Natural killer cell treated with Interleukin-12 subunit alpha and Interleukin-12 subunit beta and Interleukin-15 and Interleukin-18, amount 100 ng/mL, for 72 hours (primary cell): ENCODE results near the gene GRB7. TPM values are rescaled to one million over a fixed set of nuclear protein-coding genes. Genes with fewer than 3 reads are reported as not detected.
A peak's percentile ranks its signal among the peaks of the same experiment; 100 is the strongest.
"Not testable (repeated sequence)": the region's sequence is repeated elsewhere in the genome, so short reads cannot be mapped to it uniquely, and the experiment has no call there.

Experiments used
- ATAC-seq, 2 donors: fragments of 150-1000 bp; cut with Tn5 transposase in 1 of 2; sonication (Bioruptor Pico), chemical (Tn5 transposase) in 1 of 2; 2 replicates each; pipeline ENCODE4 v1.10.0; 2021
- DNase-seq: peaks from one replicate; pipeline ENCODE4 v3.0.0; 2022; ENCODE audit warnings: low spot score
- H3K27ac Mint-ChIP-seq, 2 donors: 1 replicate in 1 of 2; 2 replicates in 1 of 2; pipeline ENCODE4 v1.8.0; 2022; ENCODE audit warnings: mixed read lengths in 2 of 2, mild to moderate bottlenecking in 1 of 2, moderate library complexity in 1 of 2
- H3K27me3 Mint-ChIP-seq, 2 donors: 1 replicate in 1 of 2; 2 replicates in 1 of 2; pipeline ENCODE4 v1.8.0; 2022; ENCODE audit warnings: mixed read lengths in 2 of 2
- H3K36me3 Mint-ChIP-seq: one replicate; pipeline ENCODE4 v1.8.0; 2022; ENCODE audit warnings: mixed read lengths
- H3K4me1 Mint-ChIP-seq, 2 donors: 1 replicate in 1 of 2; 2 replicates in 1 of 2; pipeline ENCODE4 v1.8.0; 2022; ENCODE audit warnings: low read depth in 2 of 2, mixed read lengths in 2 of 2, mild to moderate bottlenecking in 1 of 2
- H3K4me3 Mint-ChIP-seq: one replicate; pipeline ENCODE4 v1.8.0; 2022; ENCODE audit warnings: mixed read lengths
- H3K9me3 Mint-ChIP-seq: 2 replicates; pipeline ENCODE4 v1.8.0; 2022; ENCODE audit warnings: mixed read lengths
- total RNA-seq, 2 donors: library from RNA; stranded (reverse); gene quantifications; one replicate each; pipeline ENCODE4 v1.2.3, GENCODE V29; 2022

The GRB7 gene
- total RNA-seq, 2 donors from 2014 or later: 0.36 TPM; not detected in 1

DNA sequence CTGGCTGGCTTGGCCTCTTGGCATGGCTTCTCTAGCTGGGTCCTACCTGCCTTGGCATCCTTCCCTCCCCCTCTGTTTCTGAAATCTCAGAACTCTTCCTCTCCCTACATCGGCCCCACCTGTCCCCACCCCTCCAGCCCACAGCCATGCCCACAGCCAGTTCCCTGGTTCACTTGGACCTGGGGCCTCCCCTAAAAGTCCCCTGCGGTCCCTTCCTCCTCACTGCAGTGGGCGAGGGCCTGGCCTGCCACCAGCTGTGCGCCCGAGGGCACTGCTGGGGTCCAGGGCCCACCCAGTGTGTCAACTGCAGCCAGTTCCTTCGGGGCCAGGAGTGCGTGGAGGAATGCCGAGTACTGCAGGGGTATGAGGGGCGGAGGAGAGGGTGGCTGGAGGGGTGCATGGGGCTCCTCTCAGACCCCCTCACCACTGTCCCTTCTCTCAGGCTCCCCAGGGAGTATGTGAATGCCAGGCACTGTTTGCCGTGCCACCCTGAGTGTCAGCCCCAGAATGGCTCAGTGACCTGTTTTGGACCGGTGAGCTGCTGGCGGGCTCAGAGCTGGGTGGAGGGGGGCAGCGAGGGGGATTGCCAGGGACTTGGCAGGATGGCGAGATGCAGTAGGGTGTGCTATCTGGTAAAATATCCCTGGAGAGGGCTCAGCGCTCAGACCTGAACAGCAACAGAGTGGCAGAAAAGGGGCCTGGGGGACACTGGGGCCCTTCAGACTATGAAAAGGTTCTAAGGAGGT is 21.5 kb upstream of the GRB7 start:
- no peak overlapping the region for H3K27ac Mint-ChIP-seq
- ATAC-seq (no peak), DNase-seq (no peak)
- H3K9me3 Mint-ChIP-seq: no peaks in the 10 kb centered on the region
- no peak overlapping the region for H3K4me3 Mint-ChIP-seq
- no peaks in the 10 kb centered on the region for H3K36me3 Mint-ChIP-seq
- H3K4me1 Mint-ChIP-seq: peaks cover 9 to 11% of the 10 kb centered on the region in 2 donors
- no peaks in the 10 kb centered on the region for H3K27me3 Mint-ChIP-seq

DNA sequence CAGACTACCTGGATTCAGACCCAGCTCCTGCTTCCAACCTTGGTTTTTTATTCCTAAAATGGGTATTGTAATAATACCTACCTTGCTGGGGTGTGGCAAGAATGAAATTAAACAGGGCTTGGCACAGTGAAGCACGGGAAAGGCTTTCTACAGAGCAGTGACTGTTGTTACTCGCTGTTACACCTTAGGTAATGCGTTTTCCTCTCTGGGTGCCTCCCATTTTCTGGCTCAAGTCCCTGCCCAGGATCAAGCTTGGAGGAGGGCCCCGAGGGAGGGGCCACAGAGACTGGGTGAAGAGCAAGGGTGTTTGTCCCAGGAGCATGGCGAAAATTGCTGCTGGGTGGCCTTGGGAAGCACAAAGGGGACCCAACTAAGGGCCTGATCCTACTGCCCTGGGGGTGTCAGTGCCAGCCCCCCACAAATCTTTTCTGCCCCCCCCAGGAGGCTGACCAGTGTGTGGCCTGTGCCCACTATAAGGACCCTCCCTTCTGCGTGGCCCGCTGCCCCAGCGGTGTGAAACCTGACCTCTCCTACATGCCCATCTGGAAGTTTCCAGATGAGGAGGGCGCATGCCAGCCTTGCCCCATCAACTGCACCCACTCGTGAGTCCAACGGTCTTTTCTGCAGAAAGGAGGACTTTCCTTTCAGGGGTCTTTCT is 20.7 kb upstream of the GRB7 start:
- H3K27me3 Mint-ChIP-seq: no peaks in the 10 kb centered on the region
- H3K27ac Mint-ChIP-seq: no peak overlapping the region
- no peaks in the 10 kb centered on the region for H3K9me3 Mint-ChIP-seq
- ATAC-seq: no peak
- no peak for DNase-seq
- H3K4me1 Mint-ChIP-seq: peaks cover 4 to 5% of the 10 kb centered on the region in 2 donors
- no peaks in the 10 kb centered on the region for H3K36me3 Mint-ChIP-seq
- H3K4me3 Mint-ChIP-seq: no peak overlapping the region

DNA sequence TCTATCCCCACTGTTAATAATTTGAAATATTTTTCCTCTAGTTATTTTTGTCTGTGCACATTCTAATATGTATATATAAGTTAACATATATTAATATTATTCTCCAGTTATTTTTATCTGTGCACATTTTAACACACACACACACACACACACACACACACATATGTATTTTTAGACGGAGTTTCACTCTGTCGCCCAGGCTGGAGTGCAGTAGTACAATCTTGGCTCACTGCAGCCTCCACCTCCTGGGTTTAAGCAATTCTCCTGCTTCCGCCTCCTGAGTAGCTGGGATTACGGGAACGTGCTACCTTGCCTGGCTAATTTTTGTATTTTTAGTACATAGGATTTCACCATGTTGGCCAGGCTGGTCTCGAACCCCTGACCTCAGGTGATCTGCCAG is 20.1 kb upstream of the GRB7 start:
- no peak overlapping the region for H3K4me3 Mint-ChIP-seq

DNA sequence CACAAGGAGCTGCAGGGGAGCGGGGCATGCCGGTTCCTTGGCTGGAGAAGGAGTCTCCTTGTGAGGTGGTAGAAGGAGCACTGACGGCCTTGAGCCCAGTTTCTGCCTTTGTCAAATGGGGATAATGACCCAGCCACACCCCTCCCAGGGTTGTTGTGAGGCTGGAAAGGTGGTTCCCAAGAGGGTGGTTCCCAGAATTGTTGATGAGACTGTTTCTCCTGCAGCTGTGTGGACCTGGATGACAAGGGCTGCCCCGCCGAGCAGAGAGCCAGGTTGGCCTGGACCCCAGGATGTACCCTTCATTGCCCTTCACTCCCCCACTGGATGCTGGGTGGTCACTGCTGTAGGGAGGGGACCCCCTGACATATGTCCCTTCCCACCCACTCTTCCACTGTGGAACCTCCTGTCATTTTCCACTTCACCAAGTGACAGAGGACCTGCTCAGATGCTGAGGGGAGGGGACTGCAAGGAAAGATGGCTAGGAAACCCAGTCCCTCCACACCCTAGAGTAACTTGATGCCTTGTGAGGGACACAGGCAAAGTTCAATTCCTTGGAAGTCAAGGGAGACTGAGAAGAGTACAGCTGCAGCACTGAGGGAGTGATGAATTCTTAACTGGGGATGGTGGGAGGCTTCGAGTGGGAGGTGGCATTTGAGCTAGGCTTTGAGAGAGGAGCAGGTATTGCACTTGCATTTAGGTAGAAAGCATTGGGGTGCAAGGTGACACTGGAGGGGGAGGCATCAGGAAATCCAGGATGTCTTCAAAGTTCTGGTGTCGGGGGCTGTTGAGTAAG is 18.0 kb upstream of the GRB7 start:
- H3K4me3 Mint-ChIP-seq: no peak overlapping the region
- DNase-seq (no peak), ATAC-seq (no peak)
- H3K4me1 Mint-ChIP-seq: peaks cover 4 to 5% of the 10 kb centered on the region in 2 donors
- H3K27me3 Mint-ChIP-seq: no peaks in the 10 kb centered on the region
- H3K27ac Mint-ChIP-seq: peak overlapping the region in 1 of 2 donors; percentile 14
- H3K36me3 Mint-ChIP-seq: no peaks in the 10 kb centered on the region
- no peaks in the 10 kb centered on the region for H3K9me3 Mint-ChIP-seq

More for the DNA sequence above, 20.1 kb upstream of the GRB7 start:
- H3K36me3 Mint-ChIP-seq: no peaks in the 10 kb centered on the region
- H3K9me3 Mint-ChIP-seq: no peaks in the 10 kb centered on the region
- peaks cover 4 to 5% of the 10 kb centered on the region in 2 donors for H3K4me1 Mint-ChIP-seq
- ATAC-seq: no peak
- H3K27ac Mint-ChIP-seq: no peak overlapping the region
- DNase-seq: no peak
- no peaks in the 10 kb centered on the region for H3K27me3 Mint-ChIP-seq

DNA sequence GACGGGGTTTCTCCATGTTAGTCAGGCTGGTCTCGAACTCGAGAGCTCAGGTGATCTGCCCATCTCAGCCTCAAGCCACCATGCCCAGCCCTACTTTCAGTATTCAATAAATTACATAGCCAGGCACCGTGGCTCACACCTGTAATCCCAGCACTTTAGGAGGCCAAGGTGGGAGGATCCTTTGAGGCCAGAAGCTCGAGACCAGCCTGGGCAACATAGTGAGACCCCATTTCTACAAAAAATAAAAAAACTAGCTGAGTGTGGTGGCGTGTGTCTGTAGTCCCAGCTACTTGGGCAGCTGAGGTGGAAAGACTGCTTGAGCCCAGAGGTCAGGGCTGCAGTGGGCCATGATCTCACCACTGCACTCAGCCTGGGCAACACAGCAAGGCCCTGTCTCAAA is 15.6 kb upstream of the GRB7 start:
- DNase-seq (no peak), ATAC-seq (no peak)
- Mint-ChIP-seq H3K9me3 (no peaks in the 10 kb centered on the region), H3K4me3 (no peak overlapping the region), H3K27ac (no peak overlapping the region), H3K27me3 (no peaks in the 10 kb centered on the region), H3K36me3 (no peaks in the 10 kb centered on the region), H3K4me1 (peaks cover 5 to 10% of the 10 kb centered on the region in 2 donors)

DNA sequence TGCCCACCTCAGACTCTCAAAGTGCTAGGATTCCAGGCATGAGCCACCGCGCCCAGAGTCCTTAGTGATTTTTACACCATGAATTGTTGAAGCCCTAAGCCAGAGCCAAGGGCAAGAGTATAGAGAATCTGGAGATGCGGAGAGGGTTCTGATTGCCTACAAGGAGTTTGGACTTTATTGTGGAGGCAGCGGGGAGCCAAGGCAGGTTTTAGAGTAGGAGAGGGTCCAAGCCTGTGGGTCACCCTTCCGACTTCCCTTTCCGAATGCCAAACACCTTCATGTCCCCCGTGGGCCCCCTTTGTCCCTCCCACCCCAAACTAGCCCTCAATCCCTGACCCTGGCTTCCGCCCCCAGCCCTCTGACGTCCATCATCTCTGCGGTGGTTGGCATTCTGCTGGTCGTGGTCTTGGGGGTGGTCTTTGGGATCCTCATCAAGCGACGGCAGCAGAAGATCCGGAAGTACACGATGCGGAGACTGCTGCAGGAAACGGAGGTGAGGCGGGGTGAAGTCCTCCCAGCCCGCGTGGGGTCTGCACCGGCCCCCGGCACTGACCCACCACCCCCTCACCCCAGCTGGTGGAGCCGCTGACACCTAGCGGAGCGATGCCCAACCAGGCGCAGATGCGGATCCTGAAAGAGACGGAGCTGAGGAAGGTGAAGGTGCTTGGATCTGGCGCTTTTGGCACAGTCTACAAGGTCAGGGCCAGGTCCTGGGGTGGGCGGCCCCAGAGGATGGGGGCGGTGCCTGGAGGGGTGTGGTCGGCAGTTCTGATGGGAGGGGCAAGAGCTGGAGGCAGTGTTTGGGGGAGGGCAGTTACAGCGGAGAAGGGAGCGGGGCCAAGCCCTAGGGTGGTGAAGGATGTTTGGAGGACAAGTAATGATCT is 14.5 kb upstream of the GRB7 start:
- Mint-ChIP-seq H3K9me3 (no peaks in the 10 kb centered on the region), H3K27me3 (no peaks in the 10 kb centered on the region)
- no peak for DNase-seq

DNA sequence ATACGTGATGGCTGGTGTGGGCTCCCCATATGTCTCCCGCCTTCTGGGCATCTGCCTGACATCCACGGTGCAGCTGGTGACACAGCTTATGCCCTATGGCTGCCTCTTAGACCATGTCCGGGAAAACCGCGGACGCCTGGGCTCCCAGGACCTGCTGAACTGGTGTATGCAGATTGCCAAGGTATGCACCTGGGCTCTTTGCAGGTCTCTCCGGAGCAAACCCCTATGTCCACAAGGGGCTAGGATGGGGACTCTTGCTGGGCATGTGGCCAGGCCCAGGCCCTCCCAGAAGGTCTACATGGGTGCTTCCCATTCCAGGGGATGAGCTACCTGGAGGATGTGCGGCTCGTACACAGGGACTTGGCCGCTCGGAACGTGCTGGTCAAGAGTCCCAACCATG is 13.0 kb upstream of the GRB7 start:
- peaks cover 13 to 19% of the 10 kb centered on the region in 2 donors for H3K4me1 Mint-ChIP-seq
- no peak for DNase-seq
- ATAC-seq: no peak
- H3K27ac Mint-ChIP-seq: no peak overlapping the region
- H3K4me3 Mint-ChIP-seq: no peak overlapping the region
- no peaks in the 10 kb centered on the region for H3K9me3 Mint-ChIP-seq
- H3K27me3 Mint-ChIP-seq: no peaks in the 10 kb centered on the region
- H3K36me3 Mint-ChIP-seq: no peaks in the 10 kb centered on the region

More for the DNA sequence above, 14.5 kb upstream of the GRB7 start:
- Mint-ChIP-seq H3K4me1 (peaks cover 5 to 11% of the 10 kb centered on the region in 2 donors), H3K36me3 (no peaks in the 10 kb centered on the region), H3K4me3 (no peak overlapping the region), H3K27ac (no peak overlapping the region)
- ATAC-seq: peak in 1 of 2 donors; percentile 28

DNA sequence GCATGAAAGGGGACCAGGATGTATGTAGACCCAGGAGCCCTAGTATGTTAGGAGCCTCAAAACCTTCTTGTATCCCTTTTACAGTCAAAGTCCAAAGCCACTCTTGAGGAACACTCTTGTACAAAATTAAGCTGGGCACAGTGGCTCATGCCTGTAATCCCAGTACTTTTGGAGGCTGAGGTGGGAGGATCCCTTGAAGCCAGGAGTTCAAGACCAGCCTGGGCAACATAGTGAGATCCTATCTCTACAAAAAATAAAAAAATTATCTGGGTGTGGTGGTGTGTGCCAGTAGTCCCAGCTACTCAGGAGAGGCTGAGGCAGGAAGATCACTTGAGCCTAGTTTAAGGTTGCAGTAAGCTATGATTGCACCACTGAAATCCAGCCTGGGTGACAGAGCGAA is 11.8 kb upstream of the GRB7 start:
- H3K4me3 Mint-ChIP-seq, H3K9me3 Mint-ChIP-seq, H3K27me3 Mint-ChIP-seq, DNase-seq, ATAC-seq, H3K36me3 Mint-ChIP-seq: not testable (repeated sequence)
- H3K4me1 Mint-ChIP-seq: peaks cover 12 to 17% of the 10 kb centered on the region in 2 donors
- H3K27ac Mint-ChIP-seq: peak overlapping the region; percentile 26 to 68

DNA sequence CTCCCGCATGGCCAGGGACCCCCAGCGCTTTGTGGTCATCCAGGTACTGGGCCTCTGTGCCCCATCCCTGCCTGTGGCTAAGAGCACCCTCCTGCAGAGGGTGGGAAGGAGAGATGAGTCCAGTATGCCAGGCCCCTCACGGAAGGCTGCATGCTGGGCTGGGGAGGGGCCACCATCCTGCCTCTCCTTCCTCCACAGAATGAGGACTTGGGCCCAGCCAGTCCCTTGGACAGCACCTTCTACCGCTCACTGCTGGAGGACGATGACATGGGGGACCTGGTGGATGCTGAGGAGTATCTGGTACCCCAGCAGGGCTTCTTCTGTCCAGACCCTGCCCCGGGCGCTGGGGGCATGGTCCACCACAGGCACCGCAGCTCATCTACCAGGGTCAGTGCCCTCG is 11.1 kb upstream of the GRB7 start:
- Mint-ChIP-seq H3K27ac (peak overlapping the region; percentile 26 to 80), H3K27me3 (no peaks in the 10 kb centered on the region), H3K4me3 (no peak overlapping the region), H3K4me1 (peaks cover 12 to 17% of the 10 kb centered on the region in 2 donors), H3K36me3 (no peaks in the 10 kb centered on the region), H3K9me3 (no peaks in the 10 kb centered on the region)
- DNase-seq: no peak
- no peak for ATAC-seq

DNA sequence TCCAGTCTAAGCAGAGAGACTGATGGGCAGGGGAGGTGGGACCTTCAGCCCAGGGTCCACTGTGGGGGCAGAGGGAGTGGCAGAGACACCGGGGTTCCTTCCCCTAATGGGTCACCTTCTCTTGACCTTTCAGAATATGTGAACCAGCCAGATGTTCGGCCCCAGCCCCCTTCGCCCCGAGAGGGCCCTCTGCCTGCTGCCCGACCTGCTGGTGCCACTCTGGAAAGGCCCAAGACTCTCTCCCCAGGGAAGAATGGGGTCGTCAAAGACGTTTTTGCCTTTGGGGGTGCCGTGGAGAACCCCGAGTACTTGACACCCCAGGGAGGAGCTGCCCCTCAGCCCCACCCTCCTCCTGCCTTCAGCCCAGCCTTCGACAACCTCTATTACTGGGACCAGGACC is 10.2 kb upstream of the GRB7 start:
- Mint-ChIP-seq H3K4me1 (peaks cover 12 to 17% of the 10 kb centered on the region in 2 donors), H3K27me3 (no peaks in the 10 kb centered on the region), H3K27ac (peak overlapping the region in 1 of 2 donors; percentile 80), H3K36me3 (no peaks in the 10 kb centered on the region), H3K9me3 (no peaks in the 10 kb centered on the region), H3K4me3 (no peak overlapping the region)
- DNase-seq (no peak), ATAC-seq (no peak)

DNA sequence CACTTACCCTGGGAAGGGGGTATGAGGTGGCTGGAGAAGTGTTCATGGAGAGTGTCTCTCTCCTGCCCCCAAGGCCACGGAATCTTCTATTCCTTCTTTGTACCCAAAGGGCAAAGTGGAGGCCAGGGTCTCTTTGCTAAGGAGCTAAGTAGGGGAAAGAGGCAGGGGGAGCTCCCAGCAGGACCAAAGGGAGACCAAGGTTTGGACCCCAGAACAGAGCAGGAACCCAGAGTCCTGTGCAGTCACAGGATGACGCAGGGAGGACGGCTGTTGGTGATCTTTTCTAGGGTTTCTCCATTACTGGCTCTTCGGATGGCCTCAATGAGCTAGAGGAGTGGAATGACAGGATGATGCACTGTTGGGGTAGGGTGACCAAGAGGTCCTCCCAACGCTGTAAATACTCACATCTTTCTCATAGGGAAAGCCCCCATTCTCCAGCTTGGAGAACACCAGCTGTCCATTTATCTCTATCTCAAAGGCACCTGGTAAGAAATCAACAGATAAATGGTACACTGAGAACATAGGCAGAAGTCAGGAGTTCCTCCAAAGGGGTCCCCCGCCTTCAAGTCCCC is 8.4 kb upstream of the GRB7 start:
- no peaks in the 10 kb centered on the region for H3K36me3 Mint-ChIP-seq
- no peak for DNase-seq
- H3K9me3 Mint-ChIP-seq: no peaks in the 10 kb centered on the region
- H3K27me3 Mint-ChIP-seq: no peaks in the 10 kb centered on the region
- peak overlapping the region; percentile 93 for H3K4me3 Mint-ChIP-seq
- ATAC-seq: no peak
- peaks cover 12 to 17% of the 10 kb centered on the region in 2 donors for H3K4me1 Mint-ChIP-seq
- H3K27ac Mint-ChIP-seq: peak overlapping the region; percentile 79 to 94

DNA sequence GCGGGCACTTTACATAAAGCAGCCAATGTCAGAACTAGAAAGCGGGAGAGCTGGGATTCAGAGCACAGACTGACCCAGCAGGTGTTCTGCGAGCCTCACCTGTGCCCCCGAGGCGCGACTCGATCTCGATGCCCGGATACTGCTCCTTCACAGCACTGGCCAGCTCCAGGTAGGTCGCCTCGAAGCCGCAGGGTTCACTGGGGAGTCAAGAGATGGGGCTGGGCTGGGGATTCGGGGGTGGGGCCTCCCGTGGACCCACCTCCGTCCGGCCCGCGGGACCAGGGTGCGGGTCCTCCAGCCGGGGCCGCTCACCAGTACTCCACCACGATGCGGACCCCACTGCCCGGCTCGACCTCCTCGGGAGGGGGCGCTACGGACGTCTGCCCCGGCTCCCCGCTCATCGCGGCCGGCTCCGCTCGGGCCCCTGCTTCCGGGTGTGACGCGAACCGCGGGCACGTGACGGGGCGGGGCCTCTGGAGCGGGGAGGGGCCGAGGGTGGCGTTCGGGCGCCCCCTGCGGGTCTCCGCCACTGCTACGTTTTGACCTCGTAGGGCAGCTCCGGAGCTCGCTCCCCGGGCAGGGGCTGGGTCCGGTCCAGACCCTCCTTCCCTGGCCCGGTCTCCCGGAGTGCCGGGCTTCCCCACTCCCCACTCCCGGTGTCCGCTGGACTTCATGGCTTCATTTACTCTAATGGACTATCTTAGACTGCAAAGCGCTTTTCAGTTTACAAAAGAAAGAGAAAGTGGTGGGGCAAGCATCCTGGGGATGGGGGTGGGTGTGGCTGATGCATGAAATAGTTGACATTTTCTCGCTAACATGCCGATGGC is 7.4 kb upstream of the GRB7 start, which contains the start of gene MIEN1:
Gene MIEN1 (minus strand): TSS at position 438 of the 827 bp plus-strand sequence. CDS start 37 bp downstream, at position 401.
- Mint-ChIP-seq H3K4me1 (peaks cover 12 to 17% of the 10 kb centered on the region in 2 donors), H3K27me3 (no peaks in the 10 kb centered on the region), H3K9me3 (no peaks in the 10 kb centered on the region), H3K27ac (peak within 1 kb of the TSS; percentile 79 to 94), H3K36me3 (no peaks in the 10 kb centered on the region), H3K4me3 (peak within 1 kb of the TSS; percentile 93)
- DNase-seq (peak; percentile 95), ATAC-seq (peak; percentile 97 to 98)
